ENCODE data around the gene MUC4.
"Not testable (repeated sequence)": the region's sequence is repeated elsewhere in the genome, so short reads cannot be mapped to it uniquely, and the experiment has no call there.

Gene MUC4

GRCh38 chr3:195735036-195735695, 76.6 kb downstream of the MUC4 start:
- no peak for DNase-seq

GRCh38 chr3:195732940-195733339, 78.8 kb downstream of the MUC4 start:
- no peak for DNase-seq

GRCh38 chr3:195731356-195731905, 80.3 kb downstream of the MUC4 start:
- DNase-seq, result no peak

GRCh38 chr3:195729476-195730251, 82.1 kb downstream of the MUC4 start:
- no peak for DNase-seq

- DNase-seq, result not testable (repeated sequence)
Measured at GRCh38 chr3:195728789-195729188, 82.9 kb downstream of the MUC4 start.

GRCh38 chr3:195727606-195728195, 84.0 kb downstream of the MUC4 start:
- no peak for DNase-seq

GRCh38 chr3:195725916-195726740, 85.6 kb downstream of the MUC4 start:
- not testable (repeated sequence) for DNase-seq

GRCh38 chr3:195724363-195724762, 87.4 kb downstream of the MUC4 start:
- DNase-seq, result not testable (repeated sequence)

GRCh38 chr3:195722996-195723345, 88.8 kb downstream of the MUC4 start:
- not testable (repeated sequence) for DNase-seq

- not testable (repeated sequence) for DNase-seq
Measured at GRCh38 chr3:195722139-195722995, 89.4 kb downstream of the MUC4 start.

GRCh38 chr3:195720831-195721506, 90.8 kb downstream of the MUC4 start, which contains the start of gene MUC20:
MUC20 (plus strand) TSS chr3:195720978; CDS start chr3:195721008, 30 bp downstream.
- DNase-seq, result not testable (repeated sequence)

- not testable (repeated sequence) for DNase-seq
Measured at GRCh38 chr3:195719514-195720254, 92.0 kb downstream of the MUC4 start.

- no peak for DNase-seq
Measured at GRCh38 chr3:195718477-195718984, 93.2 kb downstream of the MUC4 start.

- DNase-seq, result no peak
Measured at GRCh38 chr3:195717852-195718476, 93.8 kb downstream of the MUC4 start.

GRCh38 chr3:195717416-195717815, 94.3 kb downstream of the MUC4 start:
- no peak for DNase-seq

- no peak for DNase-seq
Measured at GRCh38 chr3:195715583-195716266, 96.0 kb downstream of the MUC4 start.

GRCh38 chr3:195715134-195715533, 96.6 kb downstream of the MUC4 start:
- no peak for DNase-seq

- no peak for DNase-seq
Measured at GRCh38 chr3:195714380-195715011, 97.2 kb downstream of the MUC4 start.
